Activated T-helper 2 cell treated with anti-CD3 and anti-CD28 coated beads, Interferon-gamma antibody, Interleukin-2, Interleukin-4, amounts not matched to agents 10 μg/mL and 5 μg/mL and 100 μg/mL, durations not matched to agents 14 hours and 24 hours and 36 hours (primary cell): Measurements from ENCODE around the gene PTPRJ. TPM values are rescaled to one million over a fixed set of nuclear protein-coding genes. Genes with fewer than 3 reads are reported as not detected.

Experiments used
- DNase-seq: peaks from one replicate; pipeline ENCODE4 v3.0.0; 2021; ENCODE audit warnings: low spot score
- H3K27ac Mint-ChIP-seq: one replicate; pipeline ENCODE4 v1.8.0; 2021; ENCODE audit warnings: mixed read lengths
- H3K27me3 Mint-ChIP-seq: one replicate; pipeline ENCODE4 v1.8.0; 2021; ENCODE audit warnings: low read depth, mixed read lengths
- H3K36me3 Mint-ChIP-seq: one replicate; pipeline ENCODE4 v1.8.0; 2021; ENCODE audit warnings: low read depth, mixed read lengths
- H3K4me1 Mint-ChIP-seq: one replicate; pipeline ENCODE4 v1.8.0; 2021; ENCODE audit warnings: low read depth, mixed read lengths
- H3K4me3 Mint-ChIP-seq: one replicate; pipeline ENCODE4 v1.8.0; 2021; ENCODE audit warnings: low read depth, mild to moderate bottlenecking, moderate library complexity, mixed read lengths
- H3K9me3 Mint-ChIP-seq: one replicate; pipeline ENCODE4 v1.8.0; 2021; ENCODE audit warnings: mixed read lengths
- intact Hi-C: fragments of 100-400 bp; cut with micrococcal nuclease; formaldehyde crosslinking; loops from one replicate; pipeline ENCODE4 v1.15.1; 2023
- total RNA-seq: library from RNA; stranded (reverse); gene quantifications from 2 replicates; pipeline ENCODE4 v1.2.3, GENCODE V29; 2022

PTPRJ gene
- total RNA-seq, 1 donor from 2014 or later = 50.9 TPM

- peak overlapping the region; percentile 78 for H3K27ac Mint-ChIP-seq
- no peak for DNase-seq
- H3K4me1 Mint-ChIP-seq = peaks cover 49% of the 10 kb centered on the region
- peak overlapping the region; percentile 0 for H3K4me3 Mint-ChIP-seq
- peaks cover 23% of the 10 kb centered on the region for H3K36me3 Mint-ChIP-seq
- H3K27me3 Mint-ChIP-seq = no peaks in the 10 kb centered on the region
- H3K9me3 Mint-ChIP-seq = peaks cover 4% of the 10 kb centered on the region
- intact Hi-C loops = loop anchor here (1.0 to 5.0 kb wide), 6 partner anchors 36 to 261 kb away; no protein-coding TSS in a partner anchor
These were observed 128.1 kb downstream of the PTPRJ start for GRCh38 chr11:48108231-48109045.

DNA sequence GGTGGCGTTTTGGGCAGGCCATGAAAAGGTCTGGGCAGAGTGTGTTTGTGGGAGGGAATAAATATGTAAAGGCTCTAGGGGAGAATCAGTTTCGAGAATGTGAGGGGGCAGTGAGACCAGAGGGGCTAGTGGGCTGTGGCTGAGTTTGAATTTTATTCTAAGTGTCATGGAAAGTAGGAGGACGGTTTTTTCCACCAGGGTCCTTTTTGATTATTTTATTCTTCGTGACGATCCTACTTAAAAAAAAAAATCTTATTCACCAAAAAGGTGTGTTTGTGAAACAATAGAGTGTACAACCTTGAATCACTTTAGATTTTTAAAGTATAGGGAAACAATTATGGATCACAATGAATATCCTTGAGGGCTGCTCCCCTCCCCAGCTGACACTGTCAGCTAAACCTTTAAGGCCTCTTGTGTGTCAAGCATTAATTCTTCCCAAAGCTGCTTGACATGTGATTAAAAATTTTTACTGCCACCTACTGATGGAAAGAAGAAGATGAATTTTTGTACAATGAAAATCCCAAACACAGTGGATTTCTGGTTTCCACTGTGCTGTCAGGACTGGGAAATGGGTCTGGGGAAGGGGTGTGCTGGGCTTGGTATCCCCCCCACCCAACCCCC lies 128.8 kb downstream of the PTPRJ start:
- H3K27me3 Mint-ChIP-seq = no peaks in the 10 kb centered on the region
- peak overlapping the region; percentile 0 for H3K4me3 Mint-ChIP-seq
- H3K27ac Mint-ChIP-seq = peak overlapping the region; percentile 78
- peaks cover 25% of the 10 kb centered on the region for H3K36me3 Mint-ChIP-seq
- DNase-seq = no peak
- intact Hi-C loops = loop anchor here (1.0 to 5.0 kb wide), 6 partner anchors 37 to 262 kb away; no protein-coding TSS in a partner anchor
- peaks cover 4% of the 10 kb centered on the region for H3K9me3 Mint-ChIP-seq
- H3K4me1 Mint-ChIP-seq = peaks cover 44% of the 10 kb centered on the region

- Mint-ChIP-seq H3K4me1 (peaks cover 42% of the 10 kb centered on the region), H3K4me3 (no peak overlapping the region), H3K27ac (no peak overlapping the region), H3K36me3 (peaks cover 37% of the 10 kb centered on the region), H3K27me3 (no peaks in the 10 kb centered on the region), H3K9me3 (peaks cover 16% of the 10 kb centered on the region)
- intact Hi-C loops = loop anchor here (1.0 kb wide), 1 partner anchor 176 kb away; no protein-coding TSS in a partner anchor
- DNase-seq = no peak
These were observed 130.1 kb downstream of the PTPRJ start for GRCh38 chr11:48110509-48110766.

DNA sequence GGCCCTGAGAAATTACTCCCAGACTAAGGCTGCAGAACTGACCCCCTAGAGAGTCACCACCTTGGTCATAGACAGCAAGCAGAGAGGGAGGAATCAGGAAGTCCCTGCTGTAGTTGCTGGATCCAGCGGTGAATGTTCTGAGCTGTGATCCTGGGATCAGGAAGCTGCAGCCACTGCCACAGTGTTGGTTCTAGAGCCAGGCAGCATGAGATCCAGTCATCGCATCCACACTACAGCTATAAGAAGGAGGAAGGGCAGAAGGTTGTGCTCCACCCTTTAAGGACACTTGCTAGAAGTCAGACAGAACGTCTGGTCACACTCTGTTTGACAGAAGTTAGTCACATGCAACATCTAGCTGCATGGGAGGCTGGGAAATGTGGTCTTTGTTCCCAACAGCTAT lies 131.5 kb downstream of the PTPRJ start:
- H3K9me3 Mint-ChIP-seq = peaks cover 23% of the 10 kb centered on the region
- intact Hi-C loops = no loop called here
- H3K36me3 Mint-ChIP-seq = peaks cover 52% of the 10 kb centered on the region
- H3K27me3 Mint-ChIP-seq = no peaks in the 10 kb centered on the region
- peaks cover 30% of the 10 kb centered on the region for H3K4me1 Mint-ChIP-seq
- H3K4me3 Mint-ChIP-seq = no peak overlapping the region
- H3K27ac Mint-ChIP-seq = no peak overlapping the region
- DNase-seq = no peak

DNA sequence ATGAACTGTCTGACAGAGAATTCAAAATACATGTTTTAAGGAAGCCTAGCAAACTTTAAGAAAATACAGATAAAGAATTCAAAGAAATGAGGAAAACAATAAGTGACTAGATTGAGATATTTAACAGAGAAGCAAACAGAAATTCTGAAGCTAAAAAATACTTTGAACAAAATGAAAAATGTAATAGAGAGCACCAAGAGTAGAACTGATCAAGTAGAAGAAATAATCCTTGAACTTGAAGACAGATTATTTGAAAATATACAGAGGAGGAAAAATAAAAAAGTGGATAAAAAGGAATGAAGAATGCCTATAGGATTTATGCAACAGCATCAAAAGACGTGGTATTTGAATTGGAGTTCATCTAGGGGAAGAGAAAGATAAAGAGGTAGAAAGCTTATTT lies 134.4 kb downstream of the PTPRJ start:
- no peak for DNase-seq

DNA sequence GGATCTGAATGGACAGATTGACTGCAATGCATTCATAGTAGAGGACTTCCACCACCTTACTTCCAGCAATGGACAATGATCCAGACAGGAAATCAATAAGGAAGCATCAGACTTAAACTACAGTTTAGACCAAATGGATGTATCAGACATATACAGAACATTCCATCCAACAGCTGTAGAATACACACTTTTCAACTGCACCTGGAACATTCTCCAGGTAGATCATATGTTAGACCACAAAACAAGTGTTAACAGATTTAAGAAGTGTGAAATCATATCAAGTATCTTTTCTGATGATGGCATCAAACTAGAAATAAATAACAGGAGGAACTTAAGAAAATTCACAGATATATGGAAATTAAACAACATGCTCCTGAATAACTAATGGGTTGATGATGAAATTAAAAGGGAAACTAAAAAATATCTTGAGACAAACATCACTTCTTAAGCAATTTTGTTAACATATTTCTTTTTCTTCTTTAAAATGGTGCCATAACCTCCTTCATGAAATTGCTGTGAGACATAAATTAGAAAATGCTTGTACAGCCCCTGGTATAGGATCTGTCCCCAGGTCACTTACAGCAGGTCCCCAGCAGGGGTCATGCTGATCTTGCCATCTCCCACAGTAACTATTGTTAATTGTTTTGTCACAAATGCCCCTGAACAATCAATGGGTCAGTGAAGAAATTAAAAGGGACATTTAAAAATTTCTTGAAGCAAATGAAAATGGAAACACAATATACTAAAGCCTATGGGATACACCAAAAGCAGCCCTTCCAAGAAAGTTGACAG lies 136.3 kb downstream of the PTPRJ start:
- peaks cover 2% of the 10 kb centered on the region for H3K4me1 Mint-ChIP-seq
- no peak overlapping the region for H3K27ac Mint-ChIP-seq
- H3K36me3 Mint-ChIP-seq = peaks cover 75% of the 10 kb centered on the region
- peak; percentile 6 for DNase-seq
- H3K4me3 Mint-ChIP-seq = no peak overlapping the region
- intact Hi-C loops = no loop called here
- no peaks in the 10 kb centered on the region for H3K27me3 Mint-ChIP-seq
- peaks cover 23% of the 10 kb centered on the region for H3K9me3 Mint-ChIP-seq

More for the DNA sequence above, 134.4 kb downstream of the PTPRJ start:
- Mint-ChIP-seq H3K27me3 (no peaks in the 10 kb centered on the region), H3K4me3 (no peak overlapping the region), H3K36me3 (peaks cover 69% of the 10 kb centered on the region), H3K9me3 (peaks cover 23% of the 10 kb centered on the region), H3K4me1 (peaks cover 6% of the 10 kb centered on the region), H3K27ac (no peak overlapping the region)
- intact Hi-C loops = no loop called here

DNA sequence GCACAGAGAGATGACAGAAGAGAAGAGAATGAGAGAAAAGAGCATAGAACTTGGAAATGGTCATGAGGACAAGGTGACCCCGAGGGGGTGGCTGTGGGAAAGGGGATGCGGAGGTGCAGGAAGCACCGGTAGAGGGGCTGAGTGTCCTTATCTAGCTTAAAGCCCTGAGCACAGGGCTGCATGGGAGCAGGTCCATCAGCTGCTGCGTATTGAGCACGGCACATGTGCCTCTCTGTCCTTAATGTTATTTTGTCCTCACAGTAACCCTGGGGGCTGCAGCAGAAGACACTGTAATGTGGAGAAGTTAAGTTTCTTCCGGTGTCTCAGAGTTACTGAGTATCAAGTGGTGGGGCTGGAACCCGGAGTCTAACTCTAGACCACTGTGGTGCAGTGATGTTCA lies 141.9 kb downstream of the PTPRJ start:
- no peak for DNase-seq
- Mint-ChIP-seq H3K9me3 (no peaks in the 10 kb centered on the region), H3K4me3 (no peak overlapping the region), H3K27ac (no peak overlapping the region), H3K36me3 (peaks cover 79% of the 10 kb centered on the region), H3K4me1 (peaks cover 5% of the 10 kb centered on the region), H3K27me3 (no peaks in the 10 kb centered on the region)
- intact Hi-C loops = no loop called here

DNA sequence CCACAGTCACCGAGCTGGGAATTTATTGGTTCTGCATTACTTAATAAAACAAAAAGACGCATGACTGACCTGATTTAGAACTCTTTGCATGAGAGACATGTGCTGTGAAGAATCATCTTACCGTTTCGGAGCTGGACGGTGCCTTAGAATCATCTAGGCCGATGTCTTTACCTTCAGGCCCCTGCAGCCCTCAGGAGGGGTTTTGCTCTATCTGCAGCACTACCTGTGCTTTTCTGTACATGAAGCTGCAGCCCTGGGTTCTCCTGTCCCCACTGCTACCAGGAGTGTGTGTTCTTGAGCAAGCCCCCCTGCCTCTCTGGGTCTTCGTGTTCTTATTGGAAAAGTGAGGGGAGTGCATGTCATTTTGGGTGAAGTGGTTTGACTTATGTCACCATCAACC lies 142.3 kb downstream of the PTPRJ start:
- Mint-ChIP-seq H3K4me3 (no peak overlapping the region), H3K27me3 (no peaks in the 10 kb centered on the region), H3K36me3 (peaks cover 80% of the 10 kb centered on the region), H3K4me1 (peaks cover 5% of the 10 kb centered on the region), H3K9me3 (no peaks in the 10 kb centered on the region), H3K27ac (no peak overlapping the region)
- intact Hi-C loops = no loop called here
- no peak for DNase-seq

DNA sequence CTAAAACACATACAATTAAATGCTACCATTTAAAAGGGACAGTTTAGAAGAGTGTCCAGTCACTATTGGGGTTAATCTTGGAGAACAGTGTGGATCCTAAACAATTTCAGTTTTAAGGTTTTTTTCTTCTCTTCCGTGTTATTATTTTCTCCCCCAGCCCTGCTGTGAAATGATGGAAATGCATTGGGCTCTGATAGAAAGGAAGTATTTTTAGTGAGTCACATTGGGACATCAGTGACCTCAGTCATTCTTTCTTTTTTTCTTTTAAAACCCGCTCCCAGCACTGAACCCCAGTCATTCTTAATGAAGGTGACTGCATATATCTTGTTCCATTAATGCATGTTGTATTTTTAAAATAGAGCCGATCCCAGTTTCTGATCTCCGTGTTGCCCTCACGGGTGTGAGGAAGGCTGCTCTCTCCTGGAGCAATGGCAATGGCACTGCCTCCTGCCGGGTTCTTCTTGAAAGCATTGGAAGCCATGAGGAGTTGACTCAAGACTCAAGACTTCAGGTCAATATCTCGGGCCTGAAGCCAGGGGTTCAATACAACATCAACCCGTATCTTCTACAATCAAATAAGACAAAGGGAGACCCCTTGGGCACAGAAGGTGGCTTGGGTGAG lies 143.0 kb downstream of the PTPRJ start:
- Mint-ChIP-seq H3K4me3 (no peak overlapping the region), H3K27ac (no peak overlapping the region), H3K36me3 (peaks cover 81% of the 10 kb centered on the region), H3K4me1 (peaks cover 5% of the 10 kb centered on the region), H3K27me3 (no peaks in the 10 kb centered on the region), H3K9me3 (no peaks in the 10 kb centered on the region)
- DNase-seq = no peak
- intact Hi-C loops = no loop called here

- Mint-ChIP-seq H3K4me3 (no peak overlapping the region), H3K36me3 (peaks cover 85% of the 10 kb centered on the region), H3K27ac (no peak overlapping the region), H3K9me3 (no peaks in the 10 kb centered on the region), H3K4me1 (peaks cover 9% of the 10 kb centered on the region), H3K27me3 (no peaks in the 10 kb centered on the region)
- intact Hi-C loops = no loop called here
- no peak for DNase-seq
These were observed 143.8 kb downstream of the PTPRJ start for GRCh38 chr11:48123934-48124755.

- intact Hi-C loops = no loop called here
- Mint-ChIP-seq H3K4me1 (peaks cover 17% of the 10 kb centered on the region), H3K36me3 (peaks cover 87% of the 10 kb centered on the region), H3K9me3 (no peaks in the 10 kb centered on the region), H3K27ac (no peak overlapping the region), H3K27me3 (no peaks in the 10 kb centered on the region), H3K4me3 (no peak overlapping the region)
- DNase-seq = no peak
These were observed 144.5 kb downstream of the PTPRJ start for GRCh38 chr11:48124880-48125279.

GRCh38 chr11:48125866-48126265 lies 145.5 kb downstream of the PTPRJ start:
- H3K36me3 Mint-ChIP-seq = peaks cover 84% of the 10 kb centered on the region
- H3K4me3 Mint-ChIP-seq = no peak overlapping the region
- intact Hi-C loops = no loop called here
- no peak overlapping the region for H3K27ac Mint-ChIP-seq
- no peaks in the 10 kb centered on the region for H3K9me3 Mint-ChIP-seq
- H3K4me1 Mint-ChIP-seq = peaks cover 19% of the 10 kb centered on the region
- H3K27me3 Mint-ChIP-seq = no peaks in the 10 kb centered on the region
- no peak for DNase-seq
